Measurements from ENCODE around the gene SUMF1.

DNA sequence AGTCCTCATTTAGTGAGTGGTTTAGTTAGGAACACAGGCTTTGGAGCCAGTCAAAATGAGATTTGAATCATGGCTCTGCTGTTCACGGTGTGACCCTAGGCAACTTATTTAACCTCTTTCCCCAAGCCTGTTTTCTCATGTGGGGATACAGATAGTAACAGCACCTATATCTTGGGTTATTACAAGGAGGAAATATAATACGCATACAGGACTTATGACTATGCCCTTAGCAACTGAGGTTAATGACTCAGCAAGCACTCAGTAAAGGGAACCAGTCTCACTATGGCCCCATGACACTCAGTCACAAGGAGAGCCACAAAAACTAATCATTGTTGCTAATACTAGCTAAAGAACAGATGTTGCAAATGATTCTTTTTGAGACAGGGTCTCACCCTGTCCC lies 45.9 kb downstream of the SUMF1 start:
- TF ChIP-seq POLR2A (IDR thresholded peaks at IDR 0.05) = no peak
- no peak for TF ChIP-seq CTCF (IDR thresholded peaks at IDR 0.05)
